GM12878 (cell line): ENCODE data around the gene HOMER2. TPM values are rescaled to one million over a fixed set of nuclear protein-coding genes. Genes with fewer than 3 reads are reported as not detected.

Experiments
- ATAC-seq: fragments of 200-7000 bp; cut with Tn5 transposase; 3 replicates; pipeline ENCODE4 v1.9.1; 2020; ENCODE audit warnings: mild to moderate bottlenecking, moderate library complexity
- BruUV-seq: library from RNA; stranded (reverse); fragments of 400-500 nt; replicated peaks from 2 replicates; lab custom pipeline; 2021; lab: Mats Ljungman, UMichigan
- CTCF ChIA-PET: fragments of 300-600 bp; sonication (Branson Sonifier 250); formaldehyde crosslinking; extraction: SDS; loops from one replicate; lab custom pipeline; 2021; ENCODE audit warnings: inconsistent platforms; lab: Yijun Ruan, JAX
- POLR2A ChIA-PET: fragments of 350-600 bp; formaldehyde crosslinking; extraction: SDS; loops from one replicate; lab custom pipeline; 2021; ENCODE audit warnings: inconsistent platforms; lab: Charles Lee
- RAD21 ChIA-PET: fragments of 300-600 bp; sonication (Branson Sonifier 250); formaldehyde crosslinking; loops from one replicate; lab custom pipeline; 2023; ENCODE audit warnings: antibody characterized with exemption; ENCODE audit not compliant: unreplicated experiment; lab: Charles Lee
- SMC1A ChIA-PET: fragments of 300-600 bp; sonication (Branson Sonifier 250); formaldehyde crosslinking; loops from one replicate; lab custom pipeline; 2023; ENCODE audit not compliant: unreplicated experiment, uncharacterized antibody; lab: Charles Lee
- DNase-seq: peaks from one replicate; pipeline ENCODE4 v3.0.0-alpha.2; 2011; ENCODE audit warnings: low read depth, low spot score
- FAIRE-seq: peaks from 3 replicates; lab custom pipeline; 2011; peaks lifted over from hg19 to GRCh38; lab: Jason Lieb, UNC
- H2AFZ ChIP-seq: 2 replicates; pipeline ENCODE4 v1.6.0; 2011; ENCODE audit warnings: low read depth, low read length, control low read depth; ENCODE audit not compliant: control insufficient read depth
- H3K27ac ChIP-seq: 2 replicates; pipeline ENCODE4 v1.5.1; 2011; ENCODE audit warnings: control low read depth; ENCODE audit not compliant: control insufficient read depth, insufficient read depth
- H3K27me3 ChIP-seq, 2 experiments: replicated peaks in 1 of 2; 2 replicates each; pipeline versions ENCODE4 v1.6.0 to v1.6.1; 2011; ENCODE audit warnings: low read length in 1 of 2; ENCODE audit not compliant: control insufficient read depth in 2 of 2, insufficient read depth in 2 of 2
- H3K36me3 ChIP-seq, 2 experiments: 2 replicates each; pipeline ENCODE4 v1.5.1; 2011; ENCODE audit warnings: low read length in 1 of 2; ENCODE audit not compliant: control insufficient read depth in 2 of 2, insufficient read depth in 2 of 2
- H3K4me1 ChIP-seq: 2 replicates; pipeline ENCODE4 v1.6.1; 2011; ENCODE audit warnings: mild to moderate bottlenecking, low read length, moderate library complexity, mixed read lengths; ENCODE audit not compliant: control insufficient read depth, insufficient read depth
- H3K4me2 ChIP-seq: 2 replicates; pipeline ENCODE4 v1.6.0; 2011; ENCODE audit warnings: control low read depth; ENCODE audit not compliant: control insufficient read depth, insufficient read depth
- H3K4me3 ChIP-seq: fragments of 200-600 bp; sonication (generic); 2 replicates; pipeline ENCODE4 v1.5.1; 2016
- H3K79me2 ChIP-seq: 2 replicates; pipeline ENCODE4 v1.6.0; 2011; ENCODE audit warnings: low read length; ENCODE audit not compliant: control insufficient read depth, insufficient read depth
- H3K9ac ChIP-seq: 2 replicates; pipeline ENCODE4 v1.8.0; 2011; ENCODE audit warnings: low read length, control low read depth, mixed read lengths; ENCODE audit not compliant: control insufficient read depth, insufficient read depth
- H3K9me3 ChIP-seq: replicated peaks from 3 replicates; pipeline ENCODE4 v1.5.1; 2011; ENCODE audit warnings: mild to moderate bottlenecking, low read length; ENCODE audit not compliant: control insufficient read depth, insufficient read depth
- H4K20me1 ChIP-seq: 2 replicates; pipeline ENCODE4 v1.6.0; 2011; ENCODE audit not compliant: control insufficient read depth, insufficient read depth
- BCL11A ChIP-seq: IDR thresholded peaks from 2 replicates; pipeline ENCODE4 v1.6.1; 2011; ENCODE audit warnings: low read depth, low read length
- BHLHE40 ChIP-seq, 2 experiments: fragments of 450-650 bp in 1 of 2; IDR thresholded peaks; 2 replicates each; pipeline ENCODE4 v1.6.1; 2011 to 2017; ENCODE audit warnings: low read depth in 2 of 2, borderline replicate concordance in 1 of 2, improper control_type of control experiment in 1 of 2, low read length in 1 of 2, mild to moderate bottlenecking in 1 of 2
- ESRRA ChIP-seq: IDR thresholded peaks from 2 replicates; pipeline ENCODE4 v1.6.1; 2012; ENCODE audit warnings: mild to moderate bottlenecking, low read length, improper control_type of control experiment
- HCFC1 ChIP-seq: fragments of 150-350 bp; IDR thresholded peaks from 2 replicates; pipeline ENCODE4 v1.6.1; 2014; ENCODE audit warnings: low read length
- HDAC2 ChIP-seq: fragments of 200-600 bp; sonication (generic); IDR thresholded peaks from 2 replicates; pipeline ENCODE4 v1.6.1; 2017
- HDGF ChIP-seq: fragments of 450-650 bp; IDR thresholded peaks from 2 replicates; pipeline ENCODE4 v1.6.1; 2016; ENCODE audit warnings: antibody characterized with exemption
- IRF3 ChIP-seq: fragments of 450-650 bp; IDR thresholded peaks from 2 replicates; pipeline ENCODE4 v1.6.1; 2014; ENCODE audit warnings: mild to moderate bottlenecking
- MEF2A ChIP-seq: IDR thresholded peaks from 2 replicates; pipeline ENCODE4 v1.6.1; 2011; ENCODE audit warnings: low read depth, mild to moderate bottlenecking, low read length, moderate library complexity; ENCODE audit not compliant: insufficient read depth
- NFIC ChIP-seq: IDR thresholded peaks from 2 replicates; pipeline ENCODE4 v1.6.1; 2012; ENCODE audit warnings: low read depth, mild to moderate bottlenecking, inconsistent platforms, low read length, moderate library complexity
- NR2C1 ChIP-seq: fragments of 450-650 bp; IDR thresholded peaks from 2 replicates; pipeline ENCODE4 v1.6.1; 2017; ENCODE audit warnings: antibody characterized with exemption, mild to moderate bottlenecking, moderate library complexity
- RELA ChIP-seq: fragments of 450-650 bp; IDR thresholded peaks from 2 replicates; pipeline ENCODE4 v1.8.0; 2014; ENCODE audit warnings: borderline replicate concordance; ENCODE audit not compliant: partially characterized antibody
- SKIL ChIP-seq: fragments of 450-650 bp; IDR thresholded peaks from 2 replicates; pipeline ENCODE4 v1.6.1; 2017; ENCODE audit warnings: mild to moderate bottlenecking, low read depth, inconsistent platforms; ENCODE audit not compliant: poor library complexity, severe bottlenecking
- TBL1XR1 ChIP-seq: IDR thresholded peaks from 2 replicates; pipeline ENCODE4 v1.6.1; 2012; ENCODE audit warnings: low read depth, low read length, improper control_type of control experiment
- ZBED1 ChIP-seq: IDR thresholded peaks from 2 replicates; pipeline ENCODE4 v1.6.1; 2016; ENCODE audit warnings: borderline replicate concordance
- ZNF274 ChIP-seq: IDR thresholded peaks from one replicate; pipeline ENCODE4 v1.8.0; 2011; ENCODE audit not compliant: insufficient read length, insufficient read depth
- WGBS: methylation state at CpG from one replicate; pipeline ENCODE4 v1.1.6; 2016; ENCODE audit warnings: low lambda C conversion rate; ENCODE audit not compliant: insufficient replicate concordance, insufficient coverage; ENCODE audit errors: missing lambda C conversion rate; 5-methylcytosine and 5-hydroxymethylcytosine counted together
- in situ Hi-C: fragments of 300-500 bp; cut with MboI; formaldehyde crosslinking; loops from 9 replicates; pipeline ENCODE4 v1.14.3; 2018; ENCODE audit warnings: mixed read lengths
- intact Hi-C: fragments of 100-400 bp; cut with micrococcal nuclease; formaldehyde crosslinking; loops from one replicate; pipeline ENCODE4 v1.14.2; 2022; ENCODE audit not compliant: unreplicated experiment
- polyA plus RNA-seq, 11 experiments: library from polyadenylated mRNA; depleted of rRNA in 4 of 11; unstranded in 6 of 11; stranded (reverse) in 5 of 11; fragments of >200 nt; fragmentation: Nextera tagmentation in 4 of 11; fragmentation: Illumina TruSeq in 1 of 11; extraction: Ambion mirVana in 4 of 11; extraction: Trizol in 1 of 11; gene quantifications; 1 replicate in 1 of 11; 2 replicates in 10 of 11; pipeline versions ENCODE4 v1.2.1 to v1.2.3, GENCODE V29; 2011 to 2016; ENCODE audit warnings: inconsistent platforms in 2 of 11, missing spikeins in 2 of 11, low read depth in 1 of 11
- total RNA-seq, 4 experiments: library from RNA; depleted of rRNA in 3 of 4; stranded (reverse); fragments of >200 nt in 3 of 4; fragmentation: Illumina TruSeq in 1 of 4; extraction: Trizol in 1 of 4; gene quantifications; 2 replicates each; pipeline versions ENCODE4 v1.2.1 to v1.2.3, GENCODE V29; 2013 to 2021
- TF ChIP-seq, protein P1 (sequence below): fragments of 450-650 bp; IDR thresholded peaks from 2 replicates; pipeline ENCODE4 v1.6.1; 2017; ENCODE audit warnings: low read depth, mild to moderate bottlenecking, moderate library complexity

Gene HOMER2
- total and polyA plus RNA-seq, 10 of the 15 experiments (the other 5 are each of a cell fraction or from before 2014, with no cell fraction given), result 0.60 to 5.0 (median 1.8) TPM

- Histone ChIP-seq H3K4me2 (no peak overlapping the region), H3K4me1 (peaks cover 2% of the 10 kb centered on the region), H3K4me3 (no peak overlapping the region), H3K79me2 (no peaks in the 10 kb centered on the region)
- no peak for FAIRE-seq
- POLR2A ChIA-PET, result no interaction called here
- no TSS peak for BruUV-seq
- in situ Hi-C loops (loop anchor here (10.0 kb wide), 2 partner anchors 293 to 1543 kb away; partner anchors contain the start of gene RPS17), intact Hi-C loops (loop anchor here (10.0 kb wide), 1 partner anchor 303 kb away; no protein-coding TSS in a partner anchor)
- SMC1A ChIA-PET, result interaction anchor here (1.0 kb wide), 1 partner anchor 9 kb away, joined by 3 read pairs; no protein-coding TSS in a partner anchor
- ATAC-seq, result no peak; the same call in 2 of the 3 replicates
- TF ChIP-seq RELA, result no peak
- TF ChIP-seq IRF3, result no peak
- no peak for TF ChIP-seq NR2C1
- TF ChIP-seq, protein P1, sequence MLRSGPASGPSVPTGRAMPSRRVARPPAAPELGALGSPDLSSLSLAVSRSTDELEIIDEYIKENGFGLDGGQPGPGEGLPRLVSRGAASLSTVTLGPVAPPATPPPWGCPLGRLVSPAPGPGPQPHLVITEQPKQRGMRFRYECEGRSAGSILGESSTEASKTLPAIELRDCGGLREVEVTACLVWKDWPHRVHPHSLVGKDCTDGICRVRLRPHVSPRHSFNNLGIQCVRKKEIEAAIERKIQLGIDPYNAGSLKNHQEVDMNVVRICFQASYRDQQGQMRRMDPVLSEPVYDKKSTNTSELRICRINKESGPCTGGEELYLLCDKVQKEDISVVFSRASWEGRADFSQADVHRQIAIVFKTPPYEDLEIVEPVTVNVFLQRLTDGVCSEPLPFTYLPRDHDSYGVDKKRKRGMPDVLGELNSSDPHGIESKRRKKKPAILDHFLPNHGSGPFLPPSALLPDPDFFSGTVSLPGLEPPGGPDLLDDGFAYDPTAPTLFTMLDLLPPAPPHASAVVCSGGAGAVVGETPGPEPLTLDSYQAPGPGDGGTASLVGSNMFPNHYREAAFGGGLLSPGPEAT, result no peak
- no peak for TF ChIP-seq NFIC
- no peak for TF ChIP-seq BHLHE40 (IDR thresholded peaks at IDR 0.05; ENCODE audit: borderline replicate concordance in 1 of 2, low read depth in 2 of 2, low read length in 1 of 2)
- no peak for TF ChIP-seq MEF2A
- TF ChIP-seq TBL1XR1, result no peak
- no peak for TF ChIP-seq SKIL
- no peak for TF ChIP-seq ESRRA
- no peak for TF ChIP-seq HCFC1
- TF ChIP-seq HDAC2, result no peak
- TF ChIP-seq ZNF274, result no peak
- TF ChIP-seq ZBED1, result no peak
- no peak for TF ChIP-seq BCL11A
- TF ChIP-seq HDGF, result no peak
- TF ChIP-seq, all 136 proteins: peak for 0
- CTCF ChIA-PET, result no interaction called here
- no peak overlapping the region for H3K9ac ChIP-seq
- peaks cover 7% of the 10 kb centered on the region; the same call in 1 of the 2 replicates for H4K20me1 ChIP-seq
- RAD21 ChIA-PET, result no interaction called here
- DNase-seq, result no peak
- peaks cover 4 to 14% of the 10 kb centered on the region in 2 experiments; a peak in 3 of 4 replicates for H3K36me3 ChIP-seq
- WGBS, result 91% methylated on average over 14 of the region's 14 CpGs
- no peaks in the 10 kb centered on the region for H3K27me3 ChIP-seq
- H3K27ac ChIP-seq, result no peak overlapping the region
- no peak overlapping the region for H2AFZ ChIP-seq
- H3K9me3 ChIP-seq, result no peaks in the 10 kb centered on the region
These were observed 114.3 kb downstream of the HOMER2 start for GRCh38 chr15:82838096-82838735.
